Measurements from ENCODE around the gene CCRL2.
"Not testable (repeated sequence)": the region's sequence is repeated elsewhere in the genome, so short reads cannot be mapped to it uniquely, and the experiment has no call there.

The CCRL2 gene

GRCh38 chr3:46426476-46426875 lies 19.4 kb downstream of the CCRL2 start:
- not testable (repeated sequence) for H3K27me3 ChIP-seq (ENCODE audit: control insufficient read depth, insufficient read depth, low read length); H3K36me3 ChIP-seq (ENCODE audit: control insufficient read depth, insufficient read depth, low read length); H3K9ac ChIP-seq (ENCODE audit: low read length); H3K4me3 ChIP-seq (ENCODE audit: low read length); H3K9me3 ChIP-seq (ENCODE audit: control insufficient read depth, low read length); H3K4me1 ChIP-seq (ENCODE audit: control insufficient read depth, insufficient read depth, low read length)

GRCh38 chr3:46427404-46427803 lies 20.3 kb downstream of the CCRL2 start:
- not testable (repeated sequence) for H3K36me3 ChIP-seq (ENCODE audit: control insufficient read depth, insufficient read depth, low read length); H3K4me3 ChIP-seq (ENCODE audit: low read length); H3K9me3 ChIP-seq (ENCODE audit: control insufficient read depth, low read length); H3K9ac ChIP-seq (ENCODE audit: low read length); H3K27me3 ChIP-seq (ENCODE audit: control insufficient read depth, insufficient read depth, low read length); H3K4me1 ChIP-seq (ENCODE audit: control insufficient read depth, insufficient read depth, low read length)

DNA sequence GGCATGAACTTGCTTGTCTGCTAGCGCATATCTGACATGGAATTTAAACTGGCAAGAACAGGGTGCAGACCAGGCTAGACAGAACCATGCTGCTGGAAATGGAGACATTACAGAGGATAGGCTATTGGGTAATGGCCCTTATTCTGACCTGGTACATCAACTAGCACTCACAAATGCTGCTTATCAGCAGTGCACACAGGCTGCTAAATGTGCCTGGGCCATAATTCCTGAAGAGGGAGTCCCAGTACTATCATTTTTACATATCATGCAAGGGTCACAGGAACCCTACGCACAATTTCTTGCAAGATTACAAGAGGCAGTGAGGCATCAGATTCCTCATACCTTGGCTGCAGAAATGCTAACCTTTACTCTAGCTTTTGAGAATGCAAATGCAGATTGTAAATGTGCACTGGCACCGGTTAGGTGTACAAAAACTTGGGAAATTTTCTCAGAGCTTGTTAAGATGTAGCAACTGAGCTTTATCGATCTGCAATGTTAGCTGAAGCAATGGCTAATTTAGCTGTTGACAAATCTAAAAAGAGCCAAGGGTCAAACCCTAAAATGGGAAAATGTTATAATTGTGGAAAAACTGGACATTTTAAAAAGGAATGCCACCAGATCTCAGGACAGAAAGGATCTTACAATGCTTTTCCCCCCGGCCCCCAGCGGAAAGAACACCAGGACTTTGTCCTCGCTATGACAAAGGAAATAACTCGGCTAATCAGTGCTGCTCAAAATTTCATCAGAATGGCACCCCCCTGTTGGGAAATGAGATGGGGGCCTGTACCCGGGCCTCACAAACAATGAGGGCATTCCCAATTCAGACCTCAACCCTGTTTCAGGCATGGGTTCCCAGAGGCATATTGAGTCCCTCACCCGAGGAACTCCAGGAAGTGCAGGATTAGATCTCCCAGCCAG lies 21.1 kb downstream of the CCRL2 start:
- Histone ChIP-seq H3K36me3 (ENCODE audit: control insufficient read depth, insufficient read depth, low read length) (no peaks in the 10 kb centered on the region), H3K27me3 (ENCODE audit: control insufficient read depth, insufficient read depth, low read length) (no peaks in the 10 kb centered on the region), H3K4me3 (ENCODE audit: low read length) (no peak overlapping the region), H3K9me3 (ENCODE audit: control insufficient read depth, low read length) (no peaks in the 10 kb centered on the region), H3K4me1 (ENCODE audit: control insufficient read depth, insufficient read depth, low read length) (no peaks in the 10 kb centered on the region), H3K9ac (ENCODE audit: low read length) (no peak overlapping the region)

GRCh38 chr3:46429250-46429649 lies 22.2 kb downstream of the CCRL2 start:
- Histone ChIP-seq H3K9ac (ENCODE audit: low read length) (no peak overlapping the region), H3K36me3 (ENCODE audit: control insufficient read depth, insufficient read depth, low read length) (no peaks in the 10 kb centered on the region), H3K27me3 (ENCODE audit: control insufficient read depth, insufficient read depth, low read length) (no peaks in the 10 kb centered on the region), H3K4me3 (ENCODE audit: low read length) (no peak overlapping the region), H3K9me3 (ENCODE audit: control insufficient read depth, low read length) (no peaks in the 10 kb centered on the region), H3K4me1 (ENCODE audit: control insufficient read depth, insufficient read depth, low read length) (no peaks in the 10 kb centered on the region)

DNA sequence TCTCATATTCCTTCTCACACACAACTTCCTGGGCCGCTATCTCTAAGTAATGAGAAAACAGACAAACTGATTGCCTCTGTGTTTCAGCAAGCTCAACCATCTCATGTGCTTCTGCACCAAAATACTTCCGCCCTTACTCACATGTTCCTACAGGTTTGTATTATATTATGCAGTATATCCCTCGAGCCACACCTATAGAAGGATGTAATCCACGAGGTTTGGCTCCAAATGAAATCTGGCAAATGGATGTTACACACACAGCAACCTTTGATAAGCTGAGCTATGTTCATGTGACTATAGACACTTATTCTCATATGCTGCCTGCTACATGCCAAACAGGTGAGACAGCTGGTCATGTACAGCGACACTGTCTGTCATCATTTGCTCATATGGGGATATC lies 22.6 kb downstream of the CCRL2 start:
- Histone ChIP-seq H3K9ac (ENCODE audit: low read length) (no peak overlapping the region), H3K27me3 (ENCODE audit: control insufficient read depth, insufficient read depth, low read length) (no peaks in the 10 kb centered on the region), H3K36me3 (ENCODE audit: control insufficient read depth, insufficient read depth, low read length) (no peaks in the 10 kb centered on the region), H3K4me3 (ENCODE audit: low read length) (no peak overlapping the region), H3K9me3 (ENCODE audit: control insufficient read depth, low read length) (no peaks in the 10 kb centered on the region), H3K4me1 (ENCODE audit: control insufficient read depth, insufficient read depth, low read length) (no peaks in the 10 kb centered on the region)

GRCh38 chr3:46430879-46431278 lies 23.8 kb downstream of the CCRL2 start:
- H3K4me1 ChIP-seq (ENCODE audit: control insufficient read depth, insufficient read depth, low read length); H3K9ac ChIP-seq (ENCODE audit: low read length): not testable (repeated sequence)

DNA sequence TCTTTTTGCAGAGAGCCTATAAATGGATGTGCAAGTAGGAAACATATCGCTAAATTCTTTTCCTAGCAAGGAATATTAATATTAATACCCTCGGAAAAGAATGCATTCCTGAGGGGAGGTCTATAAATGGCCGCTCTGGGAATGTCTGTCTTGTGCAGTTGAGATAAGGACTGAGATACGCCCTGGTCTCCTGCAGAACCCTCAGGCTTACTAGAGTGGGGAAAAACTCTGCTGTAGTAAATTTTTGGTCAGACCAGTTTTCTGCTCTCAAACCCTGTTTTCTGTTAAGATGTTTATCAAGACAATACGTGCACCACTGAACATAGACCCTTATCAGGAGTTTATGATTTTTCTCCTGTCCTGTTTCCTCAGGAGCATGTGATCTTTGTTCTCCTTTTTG lies 24.8 kb downstream of the CCRL2 start:
- H3K4me3 ChIP-seq (ENCODE audit: low read length); H3K4me1 ChIP-seq (ENCODE audit: control insufficient read depth, insufficient read depth, low read length); H3K36me3 ChIP-seq (ENCODE audit: control insufficient read depth, insufficient read depth, low read length); H3K27me3 ChIP-seq (ENCODE audit: control insufficient read depth, insufficient read depth, low read length); H3K9ac ChIP-seq (ENCODE audit: low read length); H3K9me3 ChIP-seq (ENCODE audit: control insufficient read depth, low read length): not testable (repeated sequence)

More at GRCh38 chr3:46430879-46431278, 23.8 kb downstream of the CCRL2 start:
- not testable (repeated sequence) for H3K27me3 ChIP-seq (ENCODE audit: control insufficient read depth, insufficient read depth, low read length); H3K36me3 ChIP-seq (ENCODE audit: control insufficient read depth, insufficient read depth, low read length); H3K9me3 ChIP-seq (ENCODE audit: control insufficient read depth, low read length); H3K4me3 ChIP-seq (ENCODE audit: low read length)

DNA sequence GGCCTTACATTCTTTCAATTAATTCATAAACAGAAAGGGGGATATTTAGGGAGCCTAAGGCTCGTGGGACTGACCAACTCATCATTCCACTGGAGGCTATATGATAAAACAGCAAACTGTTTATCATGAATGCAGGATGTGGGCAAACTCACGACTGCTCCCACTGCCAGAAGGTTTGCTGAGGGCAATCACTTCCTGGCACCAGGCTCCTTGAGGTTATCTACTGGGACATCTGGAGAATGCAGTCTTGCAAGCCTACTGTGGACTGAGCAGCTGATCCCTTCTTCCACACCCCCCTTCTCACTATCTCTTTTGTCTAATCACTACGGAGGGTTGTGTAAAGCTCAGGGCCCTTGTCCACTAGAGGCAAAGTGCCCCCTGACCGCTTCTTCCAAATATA lies 26.1 kb downstream of the CCRL2 start:
- H3K9me3 ChIP-seq (ENCODE audit: control insufficient read depth, low read length); H3K9ac ChIP-seq (ENCODE audit: low read length); H3K4me1 ChIP-seq (ENCODE audit: control insufficient read depth, insufficient read depth, low read length): not testable (repeated sequence)

DNA sequence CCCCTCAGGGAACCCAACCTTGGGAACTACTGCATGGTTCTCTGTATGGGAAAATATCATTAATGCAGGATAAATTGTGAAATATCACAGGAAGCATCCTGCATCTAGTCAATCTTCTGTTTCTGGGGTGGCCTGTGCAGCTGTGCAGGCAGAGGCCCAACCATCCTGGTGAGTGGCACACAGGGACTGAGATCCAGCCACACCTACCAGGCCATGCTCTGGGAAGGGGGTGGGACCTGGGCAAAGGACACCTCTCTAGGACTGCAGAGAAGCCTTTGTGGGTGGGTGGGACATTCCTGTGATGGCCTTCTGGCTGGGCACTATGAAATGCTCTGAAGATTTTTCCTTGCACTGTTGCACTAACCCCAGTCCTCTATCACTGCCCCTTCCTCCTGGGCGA lies 26.8 kb downstream of the CCRL2 start:
- H3K4me1 ChIP-seq (ENCODE audit: control insufficient read depth, insufficient read depth, low read length) = no peaks in the 10 kb centered on the region
- no peaks in the 10 kb centered on the region for H3K36me3 ChIP-seq (ENCODE audit: control insufficient read depth, insufficient read depth, low read length)
- no peak overlapping the region for H3K4me3 ChIP-seq (ENCODE audit: low read length)
- H3K27me3 ChIP-seq (ENCODE audit: control insufficient read depth, insufficient read depth, low read length) = no peaks in the 10 kb centered on the region
- H3K9ac ChIP-seq (ENCODE audit: low read length) = no peak overlapping the region
- H3K9me3 ChIP-seq (ENCODE audit: control insufficient read depth, low read length) = no peaks in the 10 kb centered on the region

More for the DNA sequence above, 26.1 kb downstream of the CCRL2 start:
- not testable (repeated sequence) for H3K36me3 ChIP-seq (ENCODE audit: control insufficient read depth, insufficient read depth, low read length); H3K27me3 ChIP-seq (ENCODE audit: control insufficient read depth, insufficient read depth, low read length); H3K4me3 ChIP-seq (ENCODE audit: low read length)

GRCh38 chr3:46435081-46435726 lies 28.1 kb downstream of the CCRL2 start:
- no peaks in the 10 kb centered on the region for H3K27me3 ChIP-seq (ENCODE audit: control insufficient read depth, insufficient read depth, low read length)
- H3K9ac ChIP-seq (ENCODE audit: low read length) = no peak overlapping the region
- no peak overlapping the region for H3K4me3 ChIP-seq (ENCODE audit: low read length)
- no peaks in the 10 kb centered on the region for H3K9me3 ChIP-seq (ENCODE audit: control insufficient read depth, low read length)
- no peaks in the 10 kb centered on the region for H3K36me3 ChIP-seq (ENCODE audit: control insufficient read depth, insufficient read depth, low read length)
- H3K4me1 ChIP-seq (ENCODE audit: control insufficient read depth, insufficient read depth, low read length) = no peaks in the 10 kb centered on the region

GRCh38 chr3:46438831-46439230 lies 31.8 kb downstream of the CCRL2 start:
- Histone ChIP-seq H3K4me3 (ENCODE audit: low read length) (no peak overlapping the region), H3K4me1 (ENCODE audit: control insufficient read depth, insufficient read depth, low read length) (no peaks in the 10 kb centered on the region), H3K27me3 (ENCODE audit: control insufficient read depth, insufficient read depth, low read length) (no peaks in the 10 kb centered on the region), H3K9me3 (ENCODE audit: control insufficient read depth, low read length) (no peaks in the 10 kb centered on the region), H3K36me3 (ENCODE audit: control insufficient read depth, insufficient read depth, low read length) (no peaks in the 10 kb centered on the region), H3K9ac (ENCODE audit: low read length) (no peak overlapping the region)

DNA sequence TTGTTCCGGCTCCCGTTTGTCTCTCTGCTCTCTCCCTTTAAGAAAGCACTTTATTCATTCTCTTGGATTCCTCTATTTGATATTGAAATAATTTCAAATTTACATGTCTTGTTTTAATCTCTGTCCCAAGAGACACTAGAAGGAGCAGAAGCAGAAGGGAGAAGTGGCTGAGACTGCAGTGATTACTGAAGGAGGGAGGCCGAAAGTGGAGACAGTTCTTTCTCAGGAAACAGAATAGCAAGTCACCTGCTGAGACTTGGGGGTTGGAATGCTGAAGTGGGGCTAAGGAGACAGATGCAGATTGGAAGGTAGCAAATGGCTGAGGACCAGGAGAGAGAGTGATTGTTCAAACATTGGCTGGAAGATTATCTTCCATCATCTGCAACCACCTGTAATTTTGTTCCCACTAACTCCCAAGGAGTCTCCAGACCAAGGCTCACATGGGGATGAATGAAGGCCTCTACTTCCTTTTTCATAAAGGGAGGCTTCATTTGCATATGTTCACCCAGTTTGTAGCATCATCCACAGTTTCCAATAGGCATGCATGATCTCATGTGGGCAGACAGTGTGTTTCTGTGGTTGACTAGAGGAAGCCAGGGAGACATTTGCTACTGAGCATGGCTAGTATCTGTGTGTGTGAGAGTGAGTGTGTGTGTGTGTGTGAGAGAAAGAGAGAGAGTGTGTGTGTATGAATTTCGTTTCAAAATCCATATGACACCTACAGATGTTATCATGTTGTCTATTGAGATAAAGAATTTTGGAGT lies 33.7 kb downstream of the CCRL2 start:
- Histone ChIP-seq H3K4me1 (ENCODE audit: control insufficient read depth, insufficient read depth, low read length) (no peaks in the 10 kb centered on the region), H3K9ac (ENCODE audit: low read length) (no peak overlapping the region), H3K4me3 (ENCODE audit: low read length) (no peak overlapping the region), H3K9me3 (ENCODE audit: control insufficient read depth, low read length) (no peaks in the 10 kb centered on the region), H3K36me3 (ENCODE audit: control insufficient read depth, insufficient read depth, low read length) (no peaks in the 10 kb centered on the region), H3K27me3 (ENCODE audit: control insufficient read depth, insufficient read depth, low read length) (no peaks in the 10 kb centered on the region)
